Measurements from ENCODE around the gene TMEM151B. TPM values are rescaled to one million over a fixed set of nuclear protein-coding genes. Genes with fewer than 3 reads are reported as not detected.

The TMEM151B gene
- total RNA-seq, 1 experiment from 2014 or later, result not detected

GRCh38 chr6:44235269-44235668, 35.0 kb upstream of the TMEM151B start:
- H3K27me3 ChIP-seq (ENCODE audit: low read length), result no peaks in the 10 kb centered on the region
- no peaks in the 10 kb centered on the region for H3K79me2 ChIP-seq (ENCODE audit: low read length)
- no peaks in the 10 kb centered on the region for H3K9me2 ChIP-seq (replicated peaks; ENCODE audit: low read length)
- peaks cover 12% of the 10 kb centered on the region for H3K36me3 ChIP-seq (ENCODE audit: low read depth, low read length)
- DNase-seq (no peak), ATAC-seq (no peak)
- no peak overlapping the region for H3K27ac ChIP-seq (ENCODE audit: low read length)
- peaks cover 39% of the 10 kb centered on the region for H3K4me1 ChIP-seq (ENCODE audit: insufficient read depth, low read length)
- H4K20me1 ChIP-seq (ENCODE audit: low read length), result no peaks in the 10 kb centered on the region
- no peak overlapping the region for H3K4me2 ChIP-seq (ENCODE audit: low read length)
- H3K9me3 ChIP-seq (ENCODE audit: low read length), result no peaks in the 10 kb centered on the region
- H3K4me3 ChIP-seq (ENCODE audit: low read length), result no peak overlapping the region
- no peak overlapping the region for H3K9ac ChIP-seq (ENCODE audit: low read length)
- ChIA-PET POLR2A (ENCODE audit: unreplicated experiment) (no interaction called here), CTCF (no interaction called here)
- intact Hi-C loops (cut with micrococcal nuclease), result loop anchor here (5.0 kb wide), 2 partner anchors 118 to 138 kb away; no protein-coding TSS in a partner anchor
- peaks cover 3% of the 10 kb centered on the region for H3F3A ChIP-seq (ENCODE audit: low read length, unreplicated experiment)
- no TSS peak for BruUV-seq (replicated peaks)
- no peak overlapping the region for H2AFZ ChIP-seq (ENCODE audit: low read length)
- TF ChIP-seq CTCF (conservative IDR thresholded peaks at IDR 0.05; ENCODE audit: low read depth, low read length) (no peak), EZH2 (IDR thresholded peaks at IDR 0.05; ENCODE audit: low read length, unreplicated experiment) (no peak), EZH2phosphoT487 (IDR thresholded peaks at IDR 0.05; ENCODE audit: borderline replicate concordance, low read length) (no peak)

- DNase-seq, result no peak
- POLR2A ChIA-PET (ENCODE audit: unreplicated experiment), result no interaction called here
- peaks cover 39% of the 10 kb centered on the region for H3K4me1 ChIP-seq (ENCODE audit: insufficient read depth, low read length)
Measured at GRCh38 chr6:44235891-44236516, 34.2 kb upstream of the TMEM151B start.

More at GRCh38 chr6:44235891-44236516, 34.2 kb upstream of the TMEM151B start:
- Histone ChIP-seq H4K20me1 (ENCODE audit: low read length) (no peaks in the 10 kb centered on the region), H3K9ac (ENCODE audit: low read length) (no peak overlapping the region), H3K27ac (ENCODE audit: low read length) (no peak overlapping the region), H3K9me3 (ENCODE audit: low read length) (no peaks in the 10 kb centered on the region), H2AFZ (ENCODE audit: low read length) (no peak overlapping the region), H3F3A (ENCODE audit: low read length, unreplicated experiment) (peaks cover 3% of the 10 kb centered on the region), H3K4me3 (ENCODE audit: low read length) (no peak overlapping the region), H3K27me3 (ENCODE audit: low read length) (no peaks in the 10 kb centered on the region), H3K79me2 (ENCODE audit: low read length) (no peaks in the 10 kb centered on the region), H3K36me3 (ENCODE audit: low read depth, low read length) (peaks cover 12% of the 10 kb centered on the region), H3K9me2 (replicated peaks; ENCODE audit: low read length) (no peaks in the 10 kb centered on the region), H3K4me2 (ENCODE audit: low read length) (no peak overlapping the region)
- intact Hi-C loops (cut with micrococcal nuclease), result loop anchor here (5.0 kb wide), 2 partner anchors 119 to 139 kb away; no protein-coding TSS in a partner anchor
- ATAC-seq, result no peak
- CTCF ChIA-PET, result interaction anchor here (0.6 to 0.7 kb wide), 2 partner anchors 14 to 561 kb away, joined by 3 to 4 read pairs; no protein-coding TSS in a partner anchor
- TF ChIP-seq EZH2phosphoT487 (IDR thresholded peaks at IDR 0.05; ENCODE audit: borderline replicate concordance, low read length), result no peak
- no peak for TF ChIP-seq CTCF (conservative IDR thresholded peaks at IDR 0.05; ENCODE audit: low read depth, low read length)
- no peak for TF ChIP-seq EZH2 (IDR thresholded peaks at IDR 0.05; ENCODE audit: low read length, unreplicated experiment)
- no TSS peak for BruUV-seq (replicated peaks)

Measured in PC-3 (cell line).